ENCODE data around the gene CCNK.

CCNK gene

GRCh38 chr14:99543370-99543769, 62.2 kb downstream of the CCNK start:
- Histone ChIP-seq H3K36me3 (ENCODE audit: low read length) (no peaks in the 10 kb centered on the region), H3K4me2 (ENCODE audit: low read depth, low read length, poor library complexity, severe bottlenecking) (no peak overlapping the region), H3K9me3 (ENCODE audit: insufficient read depth, low read length) (no peaks in the 10 kb centered on the region), H3K27me3 (ENCODE audit: low read length) (no peaks in the 10 kb centered on the region), H3K4me3 (ENCODE audit: insufficient read depth, low read length, poor library complexity, severe bottlenecking) (no peak overlapping the region), H4K20me1 (ENCODE audit: low read depth, low read length) (no peaks in the 10 kb centered on the region), H2AFZ (ENCODE audit: low read depth, low read length, severe bottlenecking) (no peak overlapping the region), H3K27ac (ENCODE audit: low read depth, low read length) (no peak overlapping the region), H3K79me2 (ENCODE audit: insufficient read depth, low read length) (no peaks in the 10 kb centered on the region), H3K9me2 (replicated peaks; ENCODE audit: insufficient read depth, low read length) (no peaks in the 10 kb centered on the region), H3K9ac (ENCODE audit: low read length) (no peak overlapping the region), H3F3A (ENCODE audit: insufficient read depth) (no peaks in the 10 kb centered on the region)
- TF ChIP-seq EZH2phosphoT487 (conservative IDR thresholded peaks at IDR 0.05; ENCODE audit: low read length), result no peak
- TF ChIP-seq CTCF (IDR thresholded peaks at IDR 0.05; ENCODE audit: insufficient read depth, low read length, poor library complexity, severe bottlenecking), result no peak

DNA sequence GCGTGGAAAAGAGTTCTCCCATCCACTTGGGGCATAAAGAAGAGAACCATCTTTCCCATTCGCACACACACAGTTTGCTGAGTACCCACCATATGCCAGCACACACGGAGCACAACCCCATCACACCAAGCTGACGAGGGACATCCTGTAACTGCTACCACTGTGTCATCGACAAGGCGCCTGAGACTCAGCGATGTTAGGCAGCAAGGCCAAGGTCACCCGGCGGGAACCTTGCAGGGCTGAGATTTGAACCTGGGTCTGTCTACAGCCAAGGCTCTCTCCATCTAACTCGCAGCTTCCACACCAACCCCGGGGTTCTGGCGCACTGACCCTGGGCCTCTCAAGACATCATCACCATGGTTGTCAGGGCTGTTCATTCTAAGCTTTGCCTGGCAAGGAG, 62.8 kb downstream of the CCNK start:
- H4K20me1 ChIP-seq (ENCODE audit: low read depth, low read length), result no peaks in the 10 kb centered on the region
- no peaks in the 10 kb centered on the region for H3K36me3 ChIP-seq (ENCODE audit: low read length)
- no peaks in the 10 kb centered on the region for H3K9me3 ChIP-seq (ENCODE audit: insufficient read depth, low read length)
- H3K9me2 ChIP-seq (replicated peaks; ENCODE audit: insufficient read depth, low read length), result no peaks in the 10 kb centered on the region
- no peak overlapping the region for H3K4me3 ChIP-seq (ENCODE audit: insufficient read depth, low read length, poor library complexity, severe bottlenecking)
- no peak overlapping the region for H3K27ac ChIP-seq (ENCODE audit: low read depth, low read length)
- no peak overlapping the region for H3K4me2 ChIP-seq (ENCODE audit: low read depth, low read length, poor library complexity, severe bottlenecking)
- H3F3A ChIP-seq (ENCODE audit: insufficient read depth), result no peaks in the 10 kb centered on the region
- no peaks in the 10 kb centered on the region for H3K79me2 ChIP-seq (ENCODE audit: insufficient read depth, low read length)
- no peak overlapping the region for H2AFZ ChIP-seq (ENCODE audit: low read depth, low read length, severe bottlenecking)
- H3K9ac ChIP-seq (ENCODE audit: low read length), result no peak overlapping the region
- TF ChIP-seq CTCF (IDR thresholded peaks at IDR 0.05; ENCODE audit: insufficient read depth, low read length, poor library complexity, severe bottlenecking), result no peak
- no peak for TF ChIP-seq EZH2phosphoT487 (conservative IDR thresholded peaks at IDR 0.05; ENCODE audit: low read length)
- H3K27me3 ChIP-seq (ENCODE audit: low read length), result no peaks in the 10 kb centered on the region

DNA sequence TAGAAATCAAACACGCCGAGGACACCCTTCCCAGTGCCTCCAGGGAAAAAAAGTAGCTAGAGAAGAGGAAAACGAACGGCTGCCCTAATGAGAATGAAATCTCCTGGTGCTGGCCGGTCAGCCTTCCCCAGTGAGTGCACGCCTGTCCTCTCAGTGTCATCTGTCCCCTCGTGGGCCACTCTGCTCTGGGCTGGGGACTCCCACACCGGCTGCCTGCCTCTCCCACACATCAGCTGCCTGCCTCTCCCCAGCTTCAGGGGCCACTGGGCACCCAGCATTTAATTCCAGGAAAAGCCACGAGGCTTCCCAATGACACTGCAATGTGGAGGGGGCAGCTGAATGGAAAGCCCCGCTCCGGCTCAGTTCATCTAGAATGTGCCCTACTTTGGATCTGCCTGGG, 63.8 kb downstream of the CCNK start:
- TF ChIP-seq CTCF (IDR thresholded peaks at IDR 0.05; ENCODE audit: insufficient read depth, low read length, poor library complexity, severe bottlenecking), result no peak
- TF ChIP-seq EZH2phosphoT487 (conservative IDR thresholded peaks at IDR 0.05; ENCODE audit: low read length), result no peak
- H3F3A ChIP-seq (ENCODE audit: insufficient read depth), result no peaks in the 10 kb centered on the region
- H3K9ac ChIP-seq (ENCODE audit: low read length), result no peak overlapping the region
- H3K36me3 ChIP-seq (ENCODE audit: low read length), result no peaks in the 10 kb centered on the region
- no peak overlapping the region for H3K4me3 ChIP-seq (ENCODE audit: insufficient read depth, low read length, poor library complexity, severe bottlenecking)
- H3K79me2 ChIP-seq (ENCODE audit: insufficient read depth, low read length), result no peaks in the 10 kb centered on the region
- no peaks in the 10 kb centered on the region for H3K9me2 ChIP-seq (replicated peaks; ENCODE audit: insufficient read depth, low read length)
- H3K27ac ChIP-seq (ENCODE audit: low read depth, low read length), result no peak overlapping the region
- H3K27me3 ChIP-seq (ENCODE audit: low read length), result no peaks in the 10 kb centered on the region
- no peak overlapping the region for H3K4me2 ChIP-seq (ENCODE audit: low read depth, low read length, poor library complexity, severe bottlenecking)
- H3K9me3 ChIP-seq (ENCODE audit: insufficient read depth, low read length), result no peaks in the 10 kb centered on the region
- no peak overlapping the region for H2AFZ ChIP-seq (ENCODE audit: low read depth, low read length, severe bottlenecking)
- no peaks in the 10 kb centered on the region for H4K20me1 ChIP-seq (ENCODE audit: low read depth, low read length)

DNA sequence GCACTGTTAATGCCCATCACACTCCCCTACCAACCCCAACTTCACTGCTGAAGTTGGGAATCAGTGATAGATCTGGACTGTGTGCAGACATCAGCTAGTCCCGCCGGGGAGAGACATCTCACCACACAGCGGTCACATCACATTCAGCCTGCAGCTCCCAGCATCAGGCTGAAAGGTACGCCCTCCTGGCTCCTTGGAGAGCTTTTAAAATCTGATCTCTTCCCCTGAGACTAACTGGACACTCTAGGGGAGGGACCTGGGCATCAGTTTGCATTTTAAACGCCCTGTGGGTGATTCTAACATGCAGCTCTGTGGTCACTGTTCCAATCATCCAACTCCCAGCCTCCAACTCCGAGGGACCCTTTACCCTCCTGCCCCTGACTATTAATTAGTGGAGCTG, 64.4 kb downstream of the CCNK start:
- no peak for TF ChIP-seq CTCF (IDR thresholded peaks at IDR 0.05; ENCODE audit: insufficient read depth, low read length, poor library complexity, severe bottlenecking)
- no peak for TF ChIP-seq EZH2phosphoT487 (conservative IDR thresholded peaks at IDR 0.05; ENCODE audit: low read length)
- Histone ChIP-seq H3K9me3 (ENCODE audit: insufficient read depth, low read length) (no peaks in the 10 kb centered on the region), H2AFZ (ENCODE audit: low read depth, low read length, severe bottlenecking) (no peak overlapping the region), H3F3A (ENCODE audit: insufficient read depth) (no peaks in the 10 kb centered on the region), H3K27ac (ENCODE audit: low read depth, low read length) (no peak overlapping the region), H3K9ac (ENCODE audit: low read length) (no peak overlapping the region), H3K4me2 (ENCODE audit: low read depth, low read length, poor library complexity, severe bottlenecking) (no peak overlapping the region), H3K79me2 (ENCODE audit: insufficient read depth, low read length) (no peaks in the 10 kb centered on the region), H3K36me3 (ENCODE audit: low read length) (no peaks in the 10 kb centered on the region), H3K27me3 (ENCODE audit: low read length) (no peaks in the 10 kb centered on the region), H3K9me2 (replicated peaks; ENCODE audit: insufficient read depth, low read length) (no peaks in the 10 kb centered on the region), H3K4me3 (ENCODE audit: insufficient read depth, low read length, poor library complexity, severe bottlenecking) (no peak overlapping the region), H4K20me1 (ENCODE audit: low read depth, low read length) (no peaks in the 10 kb centered on the region)

Data from SU-DHL-6 (cell line).